ENCODE results near the gene SMOC1.

Gene SMOC1

GRCh38 chr14:69850086-69850735 is 29.0 kb upstream of the SMOC1 start:
- H3K4me3 ChIP-seq (ENCODE audit: low read depth, low read length, poor library complexity, severe bottlenecking) = no peak overlapping the region
- H2AFZ ChIP-seq (ENCODE audit: low read length) = no peak overlapping the region
- no peak overlapping the region for H3K4me2 ChIP-seq (ENCODE audit: low read length)

GRCh38 chr14:69850736-69851112 is 28.5 kb upstream of the SMOC1 start:
- Histone ChIP-seq H2AFZ (ENCODE audit: low read length) (no peak overlapping the region), H3K27me3 (ENCODE audit: insufficient read depth, low read length) (no peaks in the 10 kb centered on the region; the same call in 1 of the 2 replicates), H3K36me3 (ENCODE audit: insufficient read depth, low read length) (no peaks in the 10 kb centered on the region), H3K4me2 (ENCODE audit: low read length) (no peak overlapping the region), H3K9ac (ENCODE audit: low read length) (no peak overlapping the region), H3K9me2 (ENCODE audit: low read depth, low read length) (no peaks in the 10 kb centered on the region), H3K27ac (ENCODE audit: low read depth, low read length, poor library complexity, severe bottlenecking) (no peak overlapping the region), H4K20me1 (ENCODE audit: insufficient read depth, low read length) (no peaks in the 10 kb centered on the region), H3F3A (ENCODE audit: insufficient read depth, low read length) (no peaks in the 10 kb centered on the region), H3K4me3 (ENCODE audit: low read depth, low read length, poor library complexity, severe bottlenecking) (no peak overlapping the region), H3K4me1 (ENCODE audit: insufficient read depth, low read length, severe bottlenecking) (no peaks in the 10 kb centered on the region), H3K9me3 (ENCODE audit: low read length) (no peaks in the 10 kb centered on the region), H3K79me2 (ENCODE audit: insufficient read depth, low read length) (no peaks in the 10 kb centered on the region)
- TF ChIP-seq EZH2 (IDR thresholded peaks at IDR 0.05; ENCODE audit: borderline replicate concordance, low read length) = no peak
- TF ChIP-seq, protein P1, sequence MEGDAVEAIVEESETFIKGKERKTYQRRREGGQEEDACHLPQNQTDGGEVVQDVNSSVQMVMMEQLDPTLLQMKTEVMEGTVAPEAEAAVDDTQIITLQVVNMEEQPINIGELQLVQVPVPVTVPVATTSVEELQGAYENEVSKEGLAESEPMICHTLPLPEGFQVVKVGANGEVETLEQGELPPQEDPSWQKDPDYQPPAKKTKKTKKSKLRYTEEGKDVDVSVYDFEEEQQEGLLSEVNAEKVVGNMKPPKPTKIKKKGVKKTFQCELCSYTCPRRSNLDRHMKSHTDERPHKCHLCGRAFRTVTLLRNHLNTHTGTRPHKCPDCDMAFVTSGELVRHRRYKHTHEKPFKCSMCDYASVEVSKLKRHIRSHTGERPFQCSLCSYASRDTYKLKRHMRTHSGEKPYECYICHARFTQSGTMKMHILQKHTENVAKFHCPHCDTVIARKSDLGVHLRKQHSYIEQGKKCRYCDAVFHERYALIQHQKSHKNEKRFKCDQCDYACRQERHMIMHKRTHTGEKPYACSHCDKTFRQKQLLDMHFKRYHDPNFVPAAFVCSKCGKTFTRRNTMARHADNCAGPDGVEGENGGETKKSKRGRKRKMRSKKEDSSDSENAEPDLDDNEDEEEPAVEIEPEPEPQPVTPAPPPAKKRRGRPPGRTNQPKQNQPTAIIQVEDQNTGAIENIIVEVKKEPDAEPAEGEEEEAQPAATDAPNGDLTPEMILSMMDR (IDR thresholded peaks at IDR 0.05; ENCODE audit: low read length) = no peak

More at GRCh38 chr14:69850086-69850735, 29.0 kb upstream of the SMOC1 start:
- Histone ChIP-seq H4K20me1 (ENCODE audit: insufficient read depth, low read length) (no peaks in the 10 kb centered on the region), H3K36me3 (ENCODE audit: insufficient read depth, low read length) (no peaks in the 10 kb centered on the region), H3K79me2 (ENCODE audit: insufficient read depth, low read length) (no peaks in the 10 kb centered on the region), H3K27me3 (ENCODE audit: insufficient read depth, low read length) (no peaks in the 10 kb centered on the region; the same call in 1 of the 2 replicates), H3K27ac (ENCODE audit: low read depth, low read length, poor library complexity, severe bottlenecking) (no peak overlapping the region), H3F3A (ENCODE audit: insufficient read depth, low read length) (no peaks in the 10 kb centered on the region), H3K4me1 (ENCODE audit: insufficient read depth, low read length, severe bottlenecking) (no peaks in the 10 kb centered on the region), H3K9me3 (ENCODE audit: low read length) (no peaks in the 10 kb centered on the region), H3K9me2 (ENCODE audit: low read depth, low read length) (no peaks in the 10 kb centered on the region), H3K9ac (ENCODE audit: low read length) (no peak overlapping the region)
- TF ChIP-seq, protein P1 (IDR thresholded peaks at IDR 0.05; ENCODE audit: low read length) = no peak
- no peak for TF ChIP-seq EZH2 (IDR thresholded peaks at IDR 0.05; ENCODE audit: borderline replicate concordance, low read length)

DNA sequence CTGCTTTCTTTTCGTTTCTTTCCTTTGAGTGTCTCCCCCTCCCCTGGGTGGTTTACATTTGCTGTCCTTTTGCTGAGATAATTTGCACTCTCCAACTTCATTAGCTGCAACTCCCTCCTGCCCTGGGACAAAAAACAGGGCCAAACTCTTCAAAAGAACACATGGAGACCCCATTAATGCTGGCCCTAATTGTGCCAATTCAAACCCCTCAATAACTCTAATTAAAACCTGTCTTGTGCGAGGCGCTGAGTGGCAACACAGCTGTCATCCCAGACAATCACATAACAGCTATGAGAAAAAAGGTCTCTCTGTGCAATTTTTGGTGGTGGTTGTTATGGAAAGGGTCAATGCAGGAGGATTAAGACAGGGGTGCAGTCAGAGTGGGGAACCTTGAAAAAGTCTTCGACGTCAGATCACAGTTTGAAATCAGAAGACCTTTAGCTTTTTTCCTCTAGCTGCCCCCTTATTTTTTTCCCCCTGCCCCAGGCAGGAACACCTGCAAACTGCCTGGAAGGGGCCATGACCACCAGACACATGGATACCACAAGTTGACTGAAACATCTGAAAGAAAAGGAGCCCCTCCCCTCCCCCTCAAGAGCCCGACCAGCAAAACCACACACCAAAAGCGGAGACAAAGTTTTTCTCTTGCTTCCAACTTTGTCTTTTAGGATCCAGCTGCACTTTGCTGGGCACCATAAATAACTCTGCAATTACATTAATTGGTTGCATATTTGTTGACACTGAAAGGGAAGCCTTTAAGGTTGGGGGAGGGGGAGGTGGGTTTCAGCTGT is 26.5 kb upstream of the SMOC1 start:
- Histone ChIP-seq H3K9me3 (ENCODE audit: low read length) (no peaks in the 10 kb centered on the region), H3K27me3 (ENCODE audit: insufficient read depth, low read length) (no peaks in the 10 kb centered on the region; the same call in 1 of the 2 replicates), H2AFZ (ENCODE audit: low read length) (no peak overlapping the region), H3K27ac (ENCODE audit: low read depth, low read length, poor library complexity, severe bottlenecking) (no peak overlapping the region), H3K36me3 (ENCODE audit: insufficient read depth, low read length) (no peaks in the 10 kb centered on the region), H3K4me2 (ENCODE audit: low read length) (no peak overlapping the region), H3K4me1 (ENCODE audit: insufficient read depth, low read length, severe bottlenecking) (no peaks in the 10 kb centered on the region), H4K20me1 (ENCODE audit: insufficient read depth, low read length) (no peaks in the 10 kb centered on the region), H3K79me2 (ENCODE audit: insufficient read depth, low read length) (no peaks in the 10 kb centered on the region), H3K4me3 (ENCODE audit: low read depth, low read length, poor library complexity, severe bottlenecking) (no peak overlapping the region), H3F3A (ENCODE audit: insufficient read depth, low read length) (no peaks in the 10 kb centered on the region), H3K9me2 (ENCODE audit: low read depth, low read length) (no peaks in the 10 kb centered on the region), H3K9ac (ENCODE audit: low read length) (no peak overlapping the region)
- no peak for TF ChIP-seq EZH2 (IDR thresholded peaks at IDR 0.05; ENCODE audit: borderline replicate concordance, low read length)
- TF ChIP-seq, protein P1 (IDR thresholded peaks at IDR 0.05; ENCODE audit: low read length) = no peak
